GM18951 (cell line): ENCODE measurements around the gene TRIO.

Experiments
- POLR2A ChIP-seq: IDR thresholded peaks from 4 replicates; pipeline ENCODE4 v1.6.1; 2011; ENCODE audit warnings: mild to moderate bottlenecking; ENCODE audit not compliant: insufficient read length, insufficient read depth; ENCODE audit errors: extremely low read depth
- in situ Hi-C: fragments of 300-500 bp; cut with MboI; formaldehyde crosslinking; loops from one replicate; pipeline ENCODE4 v1.12.0; 2022; ENCODE audit warnings: low sequenced_read_pairs, mixed read lengths, inconsistent platforms; ENCODE audit not compliant: unreplicated experiment

The TRIO gene

GRCh38 chr5:14112998-14113652 lies 30.0 kb upstream of the TRIO start:
- TF ChIP-seq POLR2A = no peak
- in situ Hi-C loops = no loop called here

- TF ChIP-seq POLR2A = no peak
- in situ Hi-C loops = no loop called here
These were observed 28.4 kb upstream of the TRIO start for GRCh38 chr5:14114615-14115251.

- in situ Hi-C loops = no loop called here
- TF ChIP-seq POLR2A = no peak
These were observed 27.7 kb upstream of the TRIO start for GRCh38 chr5:14115323-14115895.

GRCh38 chr5:14118551-14119320 lies 24.4 kb upstream of the TRIO start:
- no peak for TF ChIP-seq POLR2A
- in situ Hi-C loops = no loop called here

- in situ Hi-C loops = no loop called here
- no peak for TF ChIP-seq POLR2A
These were observed 23.0 kb upstream of the TRIO start for GRCh38 chr5:14120176-14120575.

- in situ Hi-C loops = no loop called here
- no peak for TF ChIP-seq POLR2A
These were observed 21.6 kb upstream of the TRIO start for GRCh38 chr5:14121552-14121951.

GRCh38 chr5:14122089-14122488 lies 21.1 kb upstream of the TRIO start:
- TF ChIP-seq POLR2A = no peak
- in situ Hi-C loops = no loop called here

GRCh38 chr5:14123551-14123950 lies 19.6 kb upstream of the TRIO start:
- no peak for TF ChIP-seq POLR2A
- in situ Hi-C loops = no loop called here

GRCh38 chr5:14123974-14124482 lies 19.1 kb upstream of the TRIO start:
- in situ Hi-C loops = no loop called here
- TF ChIP-seq POLR2A = no peak

GRCh38 chr5:14125262-14125661 lies 17.9 kb upstream of the TRIO start:
- in situ Hi-C loops = no loop called here
- no peak for TF ChIP-seq POLR2A

GRCh38 chr5:14127587-14127986 lies 15.6 kb upstream of the TRIO start:
- in situ Hi-C loops = no loop called here
- no peak for TF ChIP-seq POLR2A

GRCh38 chr5:14128079-14128478 lies 15.1 kb upstream of the TRIO start:
- TF ChIP-seq POLR2A = no peak
- in situ Hi-C loops = no loop called here

- in situ Hi-C loops = no loop called here
- no peak for TF ChIP-seq POLR2A
These were observed 14.0 kb upstream of the TRIO start for GRCh38 chr5:14129123-14129522.

GRCh38 chr5:14131855-14132503 lies 11.2 kb upstream of the TRIO start:
- in situ Hi-C loops = no loop called here

More at GRCh38 chr5:14131855-14132503, 11.2 kb upstream of the TRIO start:
- no peak for TF ChIP-seq POLR2A
